Osteocyte (in vitro differentiated cells): ENCODE data around the gene PIK3R2. TPM values are rescaled to one million over a fixed set of nuclear protein-coding genes. Genes with fewer than 3 reads are reported as not detected.

ENCODE experiments used
- DNase-seq: peaks from one replicate; pipeline ENCODE4 v3.0.0; 2021; ENCODE audit warnings: mixed read lengths; ENCODE audit not compliant: unreplicated experiment; ENCODE audit errors: extremely low spot score
- H3K27ac Mint-ChIP-seq: one replicate; pipeline ENCODE4 v1.8.0; 2021; ENCODE audit warnings: mild to moderate bottlenecking, mixed read lengths; ENCODE audit not compliant: unreplicated experiment
- H3K27me3 Mint-ChIP-seq: one replicate; pipeline ENCODE4 v1.8.0; 2021; ENCODE audit warnings: mixed read lengths; ENCODE audit not compliant: unreplicated experiment
- H3K36me3 Mint-ChIP-seq: one replicate; pipeline ENCODE4 v1.8.0; 2021; ENCODE audit warnings: mixed read lengths; ENCODE audit not compliant: unreplicated experiment
- H3K4me1 Mint-ChIP-seq: one replicate; pipeline ENCODE4 v1.8.0; 2021; ENCODE audit warnings: mixed read lengths; ENCODE audit not compliant: unreplicated experiment
- H3K4me3 Mint-ChIP-seq: one replicate; pipeline ENCODE4 v1.8.0; 2021; ENCODE audit warnings: mild to moderate bottlenecking, moderate library complexity, mixed read lengths; ENCODE audit not compliant: unreplicated experiment
- H3K9me3 Mint-ChIP-seq: one replicate; pipeline ENCODE4 v1.8.0; 2021; ENCODE audit warnings: mixed read lengths; ENCODE audit not compliant: unreplicated experiment
- total RNA-seq: library from RNA; stranded (reverse); gene quantifications from 2 replicates; pipeline ENCODE4 v1.2.1, GENCODE V29; 2021
- TF ChIP-seq, protein P1 (sequence below): fragments of 200-600 bp; sonication (generic); IDR thresholded peaks from 2 replicates; pipeline ENCODE4 v1.5.0; 2021; ENCODE audit warnings: antibody characterized with exemption, mild to moderate bottlenecking, moderate library complexity

PIK3R2 gene
- total RNA-seq, 1 donor from 2014 or later: 68.1 TPM

DNA sequence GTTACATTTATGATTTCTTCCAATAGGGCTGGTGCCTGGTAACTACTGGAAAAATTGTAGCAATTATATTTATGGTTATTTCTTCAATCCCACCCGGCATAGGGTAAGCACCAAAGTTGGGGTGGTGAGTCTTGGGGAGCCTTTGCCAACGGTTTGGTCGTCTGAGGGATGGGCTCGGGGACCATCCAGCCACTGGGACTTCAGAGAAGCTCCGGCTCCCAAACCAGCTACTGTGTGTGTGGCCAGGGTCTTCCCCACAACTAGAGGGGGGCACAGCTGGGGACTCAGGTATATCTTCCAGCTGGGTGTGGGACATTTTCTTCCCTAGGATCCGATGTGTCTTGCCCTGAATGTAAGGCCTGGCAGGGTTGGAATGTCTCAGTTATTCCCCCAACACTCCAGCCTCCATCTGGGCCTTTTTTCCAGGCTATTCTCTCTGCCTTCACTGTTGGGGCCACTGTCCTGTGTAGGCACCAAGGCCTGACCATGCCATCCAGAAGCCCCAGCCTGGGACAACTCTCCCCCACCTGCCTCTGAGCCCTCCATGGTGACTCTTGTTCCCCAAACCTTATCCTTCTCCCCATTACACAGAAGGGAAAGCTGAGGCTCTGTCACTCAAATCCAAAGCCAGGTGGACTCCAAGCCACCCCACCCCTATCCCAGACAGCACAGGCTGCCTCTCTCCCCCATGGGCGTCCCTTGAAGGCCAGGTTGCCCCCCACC lies 19.5 kb downstream of the PIK3R2 start:
- Mint-ChIP-seq H3K36me3 (peaks cover 14% of the 10 kb centered on the region), H3K9me3 (no peaks in the 10 kb centered on the region), H3K27ac (no peak overlapping the region), H3K4me1 (peaks cover 16% of the 10 kb centered on the region), H3K4me3 (peak overlapping the region; percentile 50), H3K27me3 (peaks cover 8% of the 10 kb centered on the region)
- no peak for DNase-seq
- TF ChIP-seq, protein P1, sequence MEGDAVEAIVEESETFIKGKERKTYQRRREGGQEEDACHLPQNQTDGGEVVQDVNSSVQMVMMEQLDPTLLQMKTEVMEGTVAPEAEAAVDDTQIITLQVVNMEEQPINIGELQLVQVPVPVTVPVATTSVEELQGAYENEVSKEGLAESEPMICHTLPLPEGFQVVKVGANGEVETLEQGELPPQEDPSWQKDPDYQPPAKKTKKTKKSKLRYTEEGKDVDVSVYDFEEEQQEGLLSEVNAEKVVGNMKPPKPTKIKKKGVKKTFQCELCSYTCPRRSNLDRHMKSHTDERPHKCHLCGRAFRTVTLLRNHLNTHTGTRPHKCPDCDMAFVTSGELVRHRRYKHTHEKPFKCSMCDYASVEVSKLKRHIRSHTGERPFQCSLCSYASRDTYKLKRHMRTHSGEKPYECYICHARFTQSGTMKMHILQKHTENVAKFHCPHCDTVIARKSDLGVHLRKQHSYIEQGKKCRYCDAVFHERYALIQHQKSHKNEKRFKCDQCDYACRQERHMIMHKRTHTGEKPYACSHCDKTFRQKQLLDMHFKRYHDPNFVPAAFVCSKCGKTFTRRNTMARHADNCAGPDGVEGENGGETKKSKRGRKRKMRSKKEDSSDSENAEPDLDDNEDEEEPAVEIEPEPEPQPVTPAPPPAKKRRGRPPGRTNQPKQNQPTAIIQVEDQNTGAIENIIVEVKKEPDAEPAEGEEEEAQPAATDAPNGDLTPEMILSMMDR: no peak

DNA sequence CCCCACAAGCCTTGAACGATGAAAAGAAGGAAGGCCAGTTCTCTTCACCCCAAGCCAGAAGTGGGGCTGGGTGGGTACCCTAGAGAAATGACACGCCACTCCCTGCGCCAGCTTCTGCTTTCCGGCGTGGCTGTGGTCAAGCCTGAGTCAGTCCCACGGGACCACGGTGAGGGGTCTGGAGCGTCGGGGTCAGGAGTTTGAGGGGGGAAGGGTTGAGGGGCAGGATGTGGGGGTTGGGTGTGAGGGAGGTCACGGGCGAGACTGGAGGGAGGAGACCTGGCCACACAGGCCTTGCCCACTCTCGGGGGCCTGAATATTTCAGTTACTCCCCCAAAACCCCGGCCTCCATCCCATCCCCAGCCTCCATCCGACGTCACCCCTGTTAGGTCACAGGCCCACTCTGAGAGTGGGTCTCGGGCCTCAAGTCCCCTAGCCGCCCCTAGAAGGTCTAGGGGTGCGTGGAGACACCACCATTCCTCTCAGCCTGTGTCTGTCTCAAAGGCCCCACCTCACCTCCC lies 20.1 kb downstream of the PIK3R2 start:
- TF ChIP-seq, protein P1: no peak
- peaks cover 8% of the 10 kb centered on the region for H3K27me3 Mint-ChIP-seq
- peak overlapping the region; percentile 79 for H3K4me3 Mint-ChIP-seq
- H3K9me3 Mint-ChIP-seq: no peaks in the 10 kb centered on the region
- no peak overlapping the region for H3K27ac Mint-ChIP-seq
- H3K36me3 Mint-ChIP-seq: peaks cover 11% of the 10 kb centered on the region
- peaks cover 16% of the 10 kb centered on the region for H3K4me1 Mint-ChIP-seq
- DNase-seq: no peak

DNA sequence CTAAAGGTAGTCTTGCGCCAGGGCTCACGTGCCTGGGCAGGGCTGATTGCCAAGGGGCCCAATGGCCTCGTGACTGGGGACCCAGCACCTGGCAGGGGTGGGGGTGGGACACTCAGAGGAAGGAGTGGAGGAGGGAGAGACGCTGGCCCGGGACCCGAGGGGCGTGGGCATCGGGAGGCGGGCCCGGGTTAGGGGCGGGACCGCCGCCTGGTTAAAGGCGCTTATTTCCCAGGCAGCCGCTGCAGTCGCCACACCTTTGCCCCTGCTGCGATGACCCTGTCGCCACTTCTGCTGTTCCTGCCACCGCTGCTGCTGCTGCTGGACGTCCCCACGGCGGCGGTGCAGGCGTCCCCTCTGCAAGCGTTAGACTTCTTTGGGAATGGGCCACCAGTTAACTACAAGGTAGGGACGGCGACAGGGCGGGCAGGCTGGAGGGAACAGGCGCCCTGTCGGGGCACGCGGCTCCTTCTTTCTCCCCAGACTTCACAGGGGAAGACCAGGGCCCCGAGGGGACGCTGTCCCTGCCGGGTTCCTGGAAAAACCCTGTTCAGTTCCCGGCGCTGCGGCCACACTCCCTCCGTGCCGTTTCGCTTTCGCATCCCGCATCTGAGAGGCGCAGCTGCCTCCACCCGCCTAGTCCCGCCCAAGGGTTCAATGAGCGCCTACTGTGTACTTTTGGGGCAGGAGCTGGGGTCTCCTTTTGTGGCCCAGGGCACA lies 20.8 kb downstream of the PIK3R2 start, which contains the start of gene IFI30:
TSS of gene IFI30 (plus strand) at position 242 of the 717 bp plus-strand sequence. CDS start at position 271, 29 bp downstream.
- no peak for DNase-seq
- Mint-ChIP-seq H3K9me3 (no peaks in the 10 kb centered on the region), H3K4me1 (peaks cover 16% of the 10 kb centered on the region), H3K27ac (no peak within 1 kb of the TSS), H3K36me3 (peaks cover 9% of the 10 kb centered on the region), H3K27me3 (peaks cover 8% of the 10 kb centered on the region), H3K4me3 (peak within 1 kb of the TSS; percentile 79)
- TF ChIP-seq, protein P1: no peak

DNA sequence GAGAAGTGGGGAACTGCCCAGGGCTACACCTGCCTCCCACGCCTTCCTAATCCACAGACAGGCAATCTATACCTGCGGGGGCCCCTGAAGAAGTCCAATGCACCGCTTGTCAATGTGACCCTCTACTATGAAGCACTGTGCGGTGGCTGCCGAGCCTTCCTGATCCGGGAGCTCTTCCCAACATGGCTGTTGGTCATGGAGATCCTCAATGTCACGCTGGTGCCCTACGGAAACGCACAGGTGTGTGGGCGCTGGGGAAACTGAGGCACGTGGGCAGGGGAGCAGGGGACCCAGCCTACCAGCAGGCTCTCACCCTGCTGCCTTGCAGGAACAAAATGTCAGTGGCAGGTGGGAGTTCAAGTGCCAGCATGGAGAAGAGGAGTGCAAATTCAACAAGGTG lies 22.0 kb downstream of the PIK3R2 start:
- TF ChIP-seq, protein P1: no peak
- Mint-ChIP-seq H3K4me1 (peaks cover 16% of the 10 kb centered on the region), H3K27ac (no peak overlapping the region), H3K36me3 (peaks cover 9% of the 10 kb centered on the region), H3K4me3 (no peak overlapping the region), H3K27me3 (peaks cover 8% of the 10 kb centered on the region), H3K9me3 (no peaks in the 10 kb centered on the region)
- no peak for DNase-seq
